PC-3 (cell line): ENCODE data around the gene ANGPTL8.

Experiments
- CTCF ChIP-seq: fragments of 300-600 bp; sonication (generic); conservative IDR thresholded peaks from 2 replicates; pipeline ENCODE4 v1.5.1; 2017; ENCODE audit warnings: antibody characterized with exemption, low read depth, mild to moderate bottlenecking, low read length
- EZH2 ChIP-seq: fragments of 300-600 bp; sonication (generic); IDR thresholded peaks from one replicate; pipeline ENCODE4 v1.6.1; 2017; ENCODE audit warnings: antibody characterized with exemption, mild to moderate bottlenecking, low read length; ENCODE audit not compliant: unreplicated experiment
- EZH2phosphoT487 ChIP-seq: fragments of 300-600 bp; sonication (generic); IDR thresholded peaks from 2 replicates; pipeline ENCODE4 v1.6.1; 2018; ENCODE audit warnings: mild to moderate bottlenecking, antibody characterized with exemption, low read length, borderline replicate concordance

DNA sequence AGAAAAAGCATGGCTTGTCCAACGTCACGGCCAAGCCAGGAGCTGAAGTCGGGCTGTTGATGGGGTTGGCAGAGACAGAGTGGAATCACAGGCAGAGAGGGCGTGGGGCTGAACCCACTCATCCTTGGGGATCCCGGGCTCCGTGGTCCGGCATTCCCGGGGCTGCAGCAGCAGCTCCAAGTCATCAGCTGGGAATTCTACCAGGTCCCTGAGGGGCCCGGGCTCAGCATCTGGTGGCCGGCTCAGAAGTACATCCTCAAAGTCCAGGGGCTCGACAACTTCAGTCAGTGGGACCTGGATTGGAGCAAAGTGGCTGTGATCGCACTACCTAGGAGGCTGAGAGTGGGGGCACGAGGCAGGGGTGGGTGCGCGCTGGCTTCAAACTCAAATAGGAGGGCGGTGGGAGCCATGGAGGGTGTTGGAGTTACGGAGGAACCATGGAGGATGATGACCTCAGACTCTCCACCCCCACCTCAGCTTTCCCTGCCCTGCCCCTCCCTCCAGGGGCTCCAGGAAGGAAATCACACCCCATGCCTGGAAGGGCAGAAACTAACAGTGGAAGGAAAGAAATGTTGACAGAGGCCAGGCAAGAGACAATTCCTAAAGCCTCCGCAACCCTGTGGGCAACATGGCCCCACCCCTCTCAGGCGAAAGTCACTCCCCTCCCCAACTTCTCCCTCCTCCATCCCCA is 13.4 kb downstream of the ANGPTL8 start:
- TF ChIP-seq CTCF = no peak
- no peak for TF ChIP-seq EZH2phosphoT487
- no peak for TF ChIP-seq EZH2
